ENCODE data around the gene TMED9. TPM values are rescaled to one million over a fixed set of nuclear protein-coding genes. Genes with fewer than 3 reads are reported as not detected.

The TMED9 gene
- total RNA-seq, 1 experiment from 2014 or later, result 133 TPM

DNA sequence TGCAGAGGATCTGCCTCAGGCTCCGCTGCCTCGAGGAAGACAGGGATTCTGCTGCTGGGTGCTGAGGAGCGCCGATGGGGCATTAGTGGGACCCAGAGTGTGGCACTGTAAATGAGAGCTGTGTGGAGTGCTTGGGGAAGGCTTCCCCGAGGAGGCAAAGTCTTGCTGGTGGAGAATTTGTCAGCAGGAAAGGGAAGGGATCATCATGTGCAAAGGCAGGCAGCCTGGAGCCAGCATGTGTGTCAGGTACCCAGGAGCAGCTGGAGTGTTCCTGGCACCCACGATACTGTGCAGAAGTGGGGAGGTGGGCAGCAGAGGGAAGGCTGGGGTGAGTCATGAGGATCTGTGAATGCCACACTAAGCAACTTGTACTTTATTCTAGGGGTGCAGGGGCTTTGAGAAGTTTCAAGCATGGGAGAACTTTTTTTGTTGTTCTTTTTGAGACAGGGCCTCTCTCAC lies 20.2 kb downstream of the TMED9 start:
- DNase-seq (ENCODE audit: low read depth, low spot score), result no peak
- intact Hi-C loops (cut with micrococcal nuclease), result loop anchor here (10.0 kb wide), 1 partner anchor 453 kb away; no protein-coding TSS in a partner anchor
- no peak overlapping the region for H3K4me3 ChIP-seq (replicated peaks in 1 of 2; ENCODE audit: low read depth in 1 of 2, low read length in 2 of 2)
- no peak overlapping the region for H3K27ac ChIP-seq (ENCODE audit: low read depth, low read length)
- RAD21 ChIA-PET (ENCODE audit: low non-redundant PET in 1 of 2, low total read pairs in 2 of 2, uncharacterized antibody in 2 of 2, unreplicated experiment in 2 of 2), result no interaction called here
- POLR2A ChIA-PET, result no interaction called here
- no peak overlapping the region for H3K4me2 ChIP-seq (ENCODE audit: low read length)
- no peaks in the 10 kb centered on the region for H3K27me3 ChIP-seq (ENCODE audit: insufficient read depth, low read length)
- no peak overlapping the region for H2AFZ ChIP-seq (ENCODE audit: low read depth, low read length, poor library complexity, severe bottlenecking)
- H3K4me1 ChIP-seq (ENCODE audit: control insufficient read depth in 1 of 2, insufficient read depth in 2 of 2, low read length in 2 of 2), result no peaks in the 10 kb centered on the region
- ATAC-seq, result no peak
- no TSS peak for BruUV-seq (replicated peaks)
- CTCF ChIA-PET, result no interaction called here
- H4K20me1 ChIP-seq (ENCODE audit: insufficient read depth), result no peaks in the 10 kb centered on the region
- no peaks in the 10 kb centered on the region for H3K79me2 ChIP-seq (ENCODE audit: insufficient read depth, low read length)
- H3K9me2 ChIP-seq (ENCODE audit: insufficient read depth), result no peaks in the 10 kb centered on the region
- no peaks in the 10 kb centered on the region for H3K9me3 ChIP-seq (ENCODE audit: control insufficient read depth in 1 of 2, insufficient read depth in 1 of 2, low read depth in 1 of 2, low read length in 2 of 2)
- no peaks in the 10 kb centered on the region; a peak in 1 of 4 replicates for H3K36me3 ChIP-seq (ENCODE audit: control insufficient read depth in 1 of 2, insufficient read depth in 2 of 2, low read length in 2 of 2)
- TF ChIP-seq POLR2AphosphoS5 (IDR thresholded peaks at IDR 0.05; ENCODE audit: low read depth, low read length) (peak; percentile 20; the same call in 1 of the 2 replicates), EZH2 (IDR thresholded peaks at IDR 0.05) (no peak)
- H3K9ac ChIP-seq (ENCODE audit: low read length), result no peak overlapping the region

DNA sequence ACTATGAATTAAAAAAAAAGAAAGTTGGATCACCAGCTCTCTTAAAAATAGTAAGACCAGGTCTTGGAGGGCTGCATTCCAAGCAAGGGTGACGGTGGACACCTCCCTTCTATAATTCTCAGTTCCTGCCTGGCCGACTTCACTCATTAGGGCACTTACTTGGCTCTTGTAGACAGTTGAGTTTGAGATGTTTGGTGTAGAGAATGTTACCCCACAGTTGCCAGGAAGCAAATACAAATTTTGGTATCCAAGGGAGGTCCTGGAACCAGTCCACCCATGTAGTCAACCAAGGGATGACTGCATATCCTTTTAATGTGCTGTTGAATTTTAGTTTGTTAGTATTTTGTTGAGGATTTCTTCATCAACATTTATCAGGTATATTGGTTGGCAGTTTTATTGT lies 28.6 kb downstream of the TMED9 start:
- RAD21 ChIA-PET (ENCODE audit: low non-redundant PET in 1 of 2, low total read pairs in 2 of 2, uncharacterized antibody in 2 of 2, unreplicated experiment in 2 of 2), result no interaction called here
- Histone ChIP-seq H3K4me1 (ENCODE audit: control insufficient read depth in 1 of 2, insufficient read depth in 2 of 2, low read length in 2 of 2) (no peaks in the 10 kb centered on the region), H3K9ac (ENCODE audit: low read length) (no peak overlapping the region), H2AFZ (ENCODE audit: low read depth, low read length, poor library complexity, severe bottlenecking) (no peak overlapping the region), H3K36me3 (ENCODE audit: control insufficient read depth in 1 of 2, insufficient read depth in 2 of 2, low read length in 2 of 2) (peaks cover 0 to 8% of the 10 kb centered on the region in 2 experiments; a peak in 2 of 4 replicates), H4K20me1 (ENCODE audit: insufficient read depth) (no peaks in the 10 kb centered on the region), H3K79me2 (ENCODE audit: insufficient read depth, low read length) (no peaks in the 10 kb centered on the region), H3K27ac (ENCODE audit: low read depth, low read length) (no peak overlapping the region), H3K27me3 (ENCODE audit: insufficient read depth, low read length) (no peaks in the 10 kb centered on the region), H3K9me2 (ENCODE audit: insufficient read depth) (no peaks in the 10 kb centered on the region), H3K4me3 (replicated peaks in 1 of 2; ENCODE audit: low read depth in 1 of 2, low read length in 2 of 2) (no peak overlapping the region), H3K9me3 (ENCODE audit: control insufficient read depth in 1 of 2, insufficient read depth in 1 of 2, low read depth in 1 of 2, low read length in 2 of 2) (no peaks in the 10 kb centered on the region), H3K4me2 (ENCODE audit: low read length) (no peak overlapping the region)
- no TSS peak for BruUV-seq (replicated peaks)
- no peak for DNase-seq (ENCODE audit: low read depth, low spot score)
- ATAC-seq, result no peak
- intact Hi-C loops (cut with micrococcal nuclease), result no loop called here
- POLR2A ChIA-PET, result no interaction called here
- CTCF ChIA-PET, result no interaction called here
- no peak for TF ChIP-seq JUND (IDR thresholded peaks at IDR 0.05)
- TF ChIP-seq, protein P1, sequence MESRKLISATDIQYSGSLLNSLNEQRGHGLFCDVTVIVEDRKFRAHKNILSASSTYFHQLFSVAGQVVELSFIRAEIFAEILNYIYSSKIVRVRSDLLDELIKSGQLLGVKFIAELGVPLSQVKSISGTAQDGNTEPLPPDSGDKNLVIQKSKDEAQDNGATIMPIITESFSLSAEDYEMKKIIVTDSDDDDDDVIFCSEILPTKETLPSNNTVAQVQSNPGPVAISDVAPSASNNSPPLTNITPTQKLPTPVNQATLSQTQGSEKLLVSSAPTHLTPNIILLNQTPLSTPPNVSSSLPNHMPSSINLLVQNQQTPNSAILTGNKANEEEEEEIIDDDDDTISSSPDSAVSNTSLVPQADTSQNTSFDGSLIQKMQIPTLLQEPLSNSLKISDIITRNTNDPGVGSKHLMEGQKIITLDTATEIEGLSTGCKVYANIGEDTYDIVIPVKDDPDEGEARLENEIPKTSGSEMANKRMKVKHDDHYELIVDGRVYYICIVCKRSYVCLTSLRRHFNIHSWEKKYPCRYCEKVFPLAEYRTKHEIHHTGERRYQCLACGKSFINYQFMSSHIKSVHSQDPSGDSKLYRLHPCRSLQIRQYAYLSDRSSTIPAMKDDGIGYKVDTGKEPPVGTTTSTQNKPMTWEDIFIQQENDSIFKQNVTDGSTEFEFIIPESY (IDR thresholded peaks at IDR 0.05; ENCODE audit: extremely low read depth, insufficient replicate concordance, low read length), result no peak
- TF ChIP-seq SP1 (IDR thresholded peaks at IDR 0.05; ENCODE audit: low read depth), result no peak
- TF ChIP-seq EZH2 (IDR thresholded peaks at IDR 0.05), result no peak
- TF ChIP-seq FOSL1 (IDR thresholded peaks at IDR 0.05; ENCODE audit: low read depth), result no peak
- TF ChIP-seq SRF (IDR thresholded peaks at IDR 0.05; ENCODE audit: low read depth), result no peak
- no peak for TF ChIP-seq ELF1 (IDR thresholded peaks at IDR 0.05; ENCODE audit: borderline replicate concordance, low read depth)
- TF ChIP-seq, protein P2, sequence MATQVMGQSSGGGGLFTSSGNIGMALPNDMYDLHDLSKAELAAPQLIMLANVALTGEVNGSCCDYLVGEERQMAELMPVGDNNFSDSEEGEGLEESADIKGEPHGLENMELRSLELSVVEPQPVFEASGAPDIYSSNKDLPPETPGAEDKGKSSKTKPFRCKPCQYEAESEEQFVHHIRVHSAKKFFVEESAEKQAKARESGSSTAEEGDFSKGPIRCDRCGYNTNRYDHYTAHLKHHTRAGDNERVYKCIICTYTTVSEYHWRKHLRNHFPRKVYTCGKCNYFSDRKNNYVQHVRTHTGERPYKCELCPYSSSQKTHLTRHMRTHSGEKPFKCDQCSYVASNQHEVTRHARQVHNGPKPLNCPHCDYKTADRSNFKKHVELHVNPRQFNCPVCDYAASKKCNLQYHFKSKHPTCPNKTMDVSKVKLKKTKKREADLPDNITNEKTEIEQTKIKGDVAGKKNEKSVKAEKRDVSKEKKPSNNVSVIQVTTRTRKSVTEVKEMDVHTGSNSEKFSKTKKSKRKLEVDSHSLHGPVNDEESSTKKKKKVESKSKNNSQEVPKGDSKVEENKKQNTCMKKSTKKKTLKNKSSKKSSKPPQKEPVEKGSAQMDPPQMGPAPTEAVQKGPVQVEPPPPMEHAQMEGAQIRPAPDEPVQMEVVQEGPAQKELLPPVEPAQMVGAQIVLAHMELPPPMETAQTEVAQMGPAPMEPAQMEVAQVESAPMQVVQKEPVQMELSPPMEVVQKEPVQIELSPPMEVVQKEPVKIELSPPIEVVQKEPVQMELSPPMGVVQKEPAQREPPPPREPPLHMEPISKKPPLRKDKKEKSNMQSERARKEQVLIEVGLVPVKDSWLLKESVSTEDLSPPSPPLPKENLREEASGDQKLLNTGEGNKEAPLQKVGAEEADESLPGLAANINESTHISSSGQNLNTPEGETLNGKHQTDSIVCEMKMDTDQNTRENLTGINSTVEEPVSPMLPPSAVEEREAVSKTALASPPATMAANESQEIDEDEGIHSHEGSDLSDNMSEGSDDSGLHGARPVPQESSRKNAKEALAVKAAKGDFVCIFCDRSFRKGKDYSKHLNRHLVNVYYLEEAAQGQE (IDR thresholded peaks at IDR 0.05; ENCODE audit: low read depth), result no peak
- TF ChIP-seq POLR2AphosphoS5 (IDR thresholded peaks at IDR 0.05; ENCODE audit: low read depth, low read length), result no peak
- TF ChIP-seq SIN3A (IDR thresholded peaks at IDR 0.05; ENCODE audit: low read depth), result no peak
- no peak for TF ChIP-seq CBX3 (IDR thresholded peaks at IDR 0.05; ENCODE audit: low read depth)
- TF ChIP-seq ZNF274 (IDR thresholded peaks at IDR 0.05; ENCODE audit: low read depth, low read length), result no peak
- TF ChIP-seq RAD21 (IDR thresholded peaks at IDR 0.05; ENCODE audit: low read depth), result no peak
- no peak for TF ChIP-seq POLR2A (IDR thresholded peaks at IDR 0.05; ENCODE audit: borderline replicate concordance, extremely low read depth, insufficient read depth, insufficient read length)
- no peak for TF ChIP-seq CEBPB (IDR thresholded peaks at IDR 0.05; ENCODE audit: low read depth)
- no peak for TF ChIP-seq EGR1 (IDR thresholded peaks at IDR 0.05; ENCODE audit: low read depth)
- TF ChIP-seq YY1 (IDR thresholded peaks at IDR 0.05; ENCODE audit: extremely low read depth, insufficient replicate concordance, low read depth, low read length), result no peak
- TF ChIP-seq EZH2phosphoT487 (IDR thresholded peaks at IDR 0.05; ENCODE audit: borderline replicate concordance), result no peak
